ENCODE data around the gene KIF3B.
"Not testable (repeated sequence)": the region's sequence is repeated elsewhere in the genome, so short reads cannot be mapped to it uniquely, and the experiment has no call there.

Gene KIF3B

GRCh38 chr20:32294071-32294470 lies 16.6 kb downstream of the KIF3B start:
- no peak for DNase-seq (ENCODE audit: low read depth, low spot score)

- DNase-seq (ENCODE audit: low read depth, low spot score) = no peak
Observed at GRCh38 chr20:32296412-32296811, 19.0 kb downstream of the KIF3B start.

GRCh38 chr20:32296819-32297420 lies 19.5 kb downstream of the KIF3B start:
- DNase-seq (ENCODE audit: low read depth, low spot score) = no peak

GRCh38 chr20:32297439-32297838 lies 20.0 kb downstream of the KIF3B start:
- DNase-seq (ENCODE audit: low read depth, low spot score) = no peak

GRCh38 chr20:32300647-32301046 lies 23.2 kb downstream of the KIF3B start:
- DNase-seq (ENCODE audit: low read depth, low spot score) = no peak

GRCh38 chr20:32301719-32302506 lies 24.5 kb downstream of the KIF3B start:
- DNase-seq (ENCODE audit: low read depth, low spot score) = no peak

- DNase-seq (ENCODE audit: low read depth, low spot score) = no peak
Observed at GRCh38 chr20:32302507-32302872, 25.0 kb downstream of the KIF3B start.

- DNase-seq (ENCODE audit: low read depth, low spot score) = no peak
Observed at GRCh38 chr20:32304131-32304746, 26.8 kb downstream of the KIF3B start.

GRCh38 chr20:32312718-32313424 lies 35.4 kb downstream of the KIF3B start:
- DNase-seq (ENCODE audit: low read depth, low spot score) = no peak

- no peak for DNase-seq (ENCODE audit: low read depth, low spot score)
Observed at GRCh38 chr20:32314768-32315167, 37.3 kb downstream of the KIF3B start.

- DNase-seq (ENCODE audit: low read depth, low spot score) = no peak
Observed at GRCh38 chr20:32315399-32315798, 37.9 kb downstream of the KIF3B start.

GRCh38 chr20:32315891-32316290 lies 38.4 kb downstream of the KIF3B start:
- DNase-seq (ENCODE audit: low read depth, low spot score) = no peak

GRCh38 chr20:32316667-32317066 lies 39.2 kb downstream of the KIF3B start:
- DNase-seq (ENCODE audit: low read depth, low spot score) = no peak

GRCh38 chr20:32319100-32319499 lies 41.6 kb downstream of the KIF3B start:
- no peak for DNase-seq (ENCODE audit: low read depth, low spot score)

- DNase-seq (ENCODE audit: low read depth, low spot score) = no peak
Observed at GRCh38 chr20:32320305-32320704, 42.9 kb downstream of the KIF3B start.

- no peak for DNase-seq (ENCODE audit: low read depth, low spot score)
Observed at GRCh38 chr20:32321390-32321789, 43.9 kb downstream of the KIF3B start.

GRCh38 chr20:32322260-32322659 lies 44.8 kb downstream of the KIF3B start:
- DNase-seq (ENCODE audit: low read depth, low spot score) = not testable (repeated sequence)

GRCh38 chr20:32323761-32324160 lies 46.3 kb downstream of the KIF3B start:
- DNase-seq (ENCODE audit: low read depth, low spot score) = not testable (repeated sequence)

GRCh38 chr20:32325706-32326503 lies 48.5 kb downstream of the KIF3B start:
- no peak for DNase-seq (ENCODE audit: low read depth, low spot score)

- DNase-seq (ENCODE audit: low read depth, low spot score) = no peak
Observed at GRCh38 chr20:32326504-32326845, 49.0 kb downstream of the KIF3B start.

- no peak for DNase-seq (ENCODE audit: low read depth, low spot score)
Observed at GRCh38 chr20:32327087-32327681, 49.7 kb downstream of the KIF3B start.
